Astrocyte of the spinal cord (primary cell): ENCODE data around the gene IL19.

Experiments
- DNase-seq: peaks from one replicate; pipeline ENCODE4 v3.0.0; 2011; ENCODE audit warnings: low read depth, low spot score
- H3K4me3 ChIP-seq: 2 replicates; pipeline ENCODE4 v1.5.1; 2011; ENCODE audit warnings: low read depth, mild to moderate bottlenecking, low read length, moderate library complexity
- in situ Hi-C: cut with HindIII; loops from 2 replicates; pipeline ENCODE4 v1.10.0; 2017; ENCODE audit warnings: low sequenced_read_pairs
- TF ChIP-seq, protein P1 (sequence below): IDR thresholded peaks from 2 replicates; pipeline ENCODE4 v1.5.1; 2012; ENCODE audit warnings: low read depth, mild to moderate bottlenecking, low read length, inconsistent platforms

IL19 gene

DNA sequence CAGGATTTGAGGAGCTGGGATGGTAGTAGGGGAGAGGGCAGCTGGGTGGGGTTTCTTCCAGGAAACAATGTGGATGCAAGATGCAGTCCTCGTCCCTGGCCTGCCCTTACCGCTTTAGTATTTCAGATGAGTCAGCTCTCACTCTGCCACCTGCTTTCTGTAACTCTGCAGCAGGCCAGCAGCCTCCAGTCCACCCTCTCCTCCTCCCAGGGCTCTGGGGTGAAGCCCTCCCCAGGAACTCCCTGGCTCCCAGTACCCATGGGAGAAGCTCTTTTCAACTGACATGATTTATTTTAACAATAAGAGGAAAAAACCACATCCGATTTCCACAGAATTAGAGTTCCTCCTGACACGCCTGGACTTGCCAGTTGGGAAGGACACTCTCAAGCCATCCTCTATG lies 55.8 kb downstream of the IL19 start:
- in situ Hi-C loops = no loop called here
- TF ChIP-seq, protein P1, sequence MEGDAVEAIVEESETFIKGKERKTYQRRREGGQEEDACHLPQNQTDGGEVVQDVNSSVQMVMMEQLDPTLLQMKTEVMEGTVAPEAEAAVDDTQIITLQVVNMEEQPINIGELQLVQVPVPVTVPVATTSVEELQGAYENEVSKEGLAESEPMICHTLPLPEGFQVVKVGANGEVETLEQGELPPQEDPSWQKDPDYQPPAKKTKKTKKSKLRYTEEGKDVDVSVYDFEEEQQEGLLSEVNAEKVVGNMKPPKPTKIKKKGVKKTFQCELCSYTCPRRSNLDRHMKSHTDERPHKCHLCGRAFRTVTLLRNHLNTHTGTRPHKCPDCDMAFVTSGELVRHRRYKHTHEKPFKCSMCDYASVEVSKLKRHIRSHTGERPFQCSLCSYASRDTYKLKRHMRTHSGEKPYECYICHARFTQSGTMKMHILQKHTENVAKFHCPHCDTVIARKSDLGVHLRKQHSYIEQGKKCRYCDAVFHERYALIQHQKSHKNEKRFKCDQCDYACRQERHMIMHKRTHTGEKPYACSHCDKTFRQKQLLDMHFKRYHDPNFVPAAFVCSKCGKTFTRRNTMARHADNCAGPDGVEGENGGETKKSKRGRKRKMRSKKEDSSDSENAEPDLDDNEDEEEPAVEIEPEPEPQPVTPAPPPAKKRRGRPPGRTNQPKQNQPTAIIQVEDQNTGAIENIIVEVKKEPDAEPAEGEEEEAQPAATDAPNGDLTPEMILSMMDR = no peak
- H3K4me3 ChIP-seq = no peak overlapping the region
- no peak for DNase-seq

DNA sequence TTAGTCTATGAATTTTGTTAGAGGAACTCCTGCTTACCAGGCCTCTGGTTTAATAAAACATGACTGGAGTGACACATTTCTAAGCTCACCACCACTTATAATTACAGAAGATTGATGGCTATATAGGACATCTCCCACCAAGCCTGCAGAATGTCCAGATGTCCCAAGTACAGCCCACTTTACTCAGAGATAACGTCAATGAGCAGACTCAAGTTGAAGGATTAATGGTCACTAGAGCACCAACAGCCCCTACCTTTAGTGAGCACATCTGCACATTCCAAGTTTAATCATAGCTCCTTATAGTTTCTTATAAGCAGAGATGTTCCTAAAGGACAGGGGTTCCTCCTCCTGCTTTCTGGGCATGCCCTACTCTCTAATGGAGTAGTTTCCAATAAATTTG lies 57.5 kb downstream of the IL19 start:
- TF ChIP-seq, protein P1 = no peak
- DNase-seq = no peak
- H3K4me3 ChIP-seq = no peak overlapping the region
- in situ Hi-C loops = no loop called here

DNA sequence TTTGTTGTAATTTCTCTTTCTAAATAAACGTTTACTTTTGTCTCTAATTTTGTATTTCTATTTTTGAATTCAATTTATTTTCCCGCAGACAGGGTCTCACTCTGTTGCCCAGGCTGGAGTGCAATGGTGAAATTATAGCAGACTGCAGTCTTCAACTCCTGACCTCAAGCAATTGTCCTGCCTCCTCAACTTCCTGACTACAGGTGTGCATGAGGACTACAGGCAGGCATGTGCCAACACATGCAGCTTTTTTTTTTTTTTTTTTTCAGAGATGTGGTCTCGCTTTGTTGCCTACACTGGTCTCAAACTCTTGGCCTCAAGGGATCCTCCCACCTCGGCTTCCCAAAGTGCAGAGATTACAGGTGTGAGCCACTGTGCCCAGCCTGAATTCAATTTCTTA lies 58.2 kb downstream of the IL19 start:
- TF ChIP-seq, protein P1 = no peak
- no peak for DNase-seq
- in situ Hi-C loops = no loop called here
- H3K4me3 ChIP-seq = no peak overlapping the region

DNA sequence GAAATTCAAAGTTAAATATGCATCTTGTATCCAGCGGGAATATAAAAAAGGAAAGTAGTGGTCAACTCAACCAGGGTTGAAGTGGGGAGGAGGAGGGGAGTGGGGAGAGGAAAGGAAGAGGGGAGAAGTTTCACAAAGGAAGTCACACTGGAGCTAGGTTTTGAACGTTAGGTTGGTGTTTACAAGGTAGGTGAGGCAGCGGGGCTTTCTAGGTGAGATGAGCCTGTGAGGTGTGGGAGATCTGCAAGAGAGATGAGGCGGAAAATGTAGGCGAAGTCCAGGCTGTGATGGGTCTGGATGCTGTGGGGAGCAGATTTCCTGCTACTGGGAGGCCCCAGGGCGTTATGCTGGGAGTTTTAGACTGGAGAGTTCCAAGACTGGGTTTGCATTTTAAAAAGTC lies 58.7 kb downstream of the IL19 start:
- no peak for DNase-seq
- TF ChIP-seq, protein P1 = no peak
- in situ Hi-C loops = no loop called here
- H3K4me3 ChIP-seq = no peak overlapping the region

DNA sequence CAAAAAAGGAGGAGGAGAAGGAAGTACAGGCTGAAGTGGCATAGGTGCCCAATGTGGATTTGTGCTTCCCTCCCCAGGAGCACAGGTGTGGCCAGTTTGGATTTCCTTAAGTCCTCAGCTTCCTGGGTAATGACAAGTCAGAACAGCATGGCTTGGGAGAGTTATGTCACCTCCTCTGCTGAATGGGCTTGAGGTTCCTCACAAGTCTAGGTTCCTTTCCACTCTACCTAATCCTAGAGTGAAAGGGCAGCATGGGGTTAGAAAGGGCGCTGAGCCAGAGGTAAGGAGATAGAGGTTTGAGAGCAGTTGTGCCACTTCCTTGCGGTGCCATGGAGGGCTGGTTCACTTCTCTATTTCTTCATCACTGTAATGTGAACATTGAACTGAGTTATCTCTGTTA lies 59.3 kb downstream of the IL19 start:
- in situ Hi-C loops = no loop called here
- H3K4me3 ChIP-seq = no peak overlapping the region
- TF ChIP-seq, protein P1 = no peak
- DNase-seq = no peak

DNA sequence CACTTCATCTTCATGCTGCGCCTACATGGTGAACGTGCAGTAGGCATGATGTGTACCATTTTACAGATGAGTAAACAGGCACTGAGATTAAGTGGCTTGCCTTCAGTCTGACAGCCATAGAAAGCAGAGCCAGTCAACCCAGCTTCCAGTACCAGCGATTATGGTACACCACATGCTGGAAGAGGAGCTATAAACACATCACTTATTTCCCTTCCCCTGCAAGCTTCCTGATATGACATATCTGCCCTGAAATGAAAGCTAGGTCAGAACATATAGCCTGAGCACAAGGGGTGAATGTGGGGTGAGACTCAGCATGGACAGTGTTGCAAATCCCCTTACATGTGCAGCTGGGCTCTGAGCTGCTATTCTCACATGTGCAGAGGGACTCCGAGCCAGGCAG lies 61.1 kb downstream of the IL19 start:
- TF ChIP-seq, protein P1 = no peak
- H3K4me3 ChIP-seq = no peak overlapping the region
- in situ Hi-C loops = no loop called here
- DNase-seq = no peak

DNA sequence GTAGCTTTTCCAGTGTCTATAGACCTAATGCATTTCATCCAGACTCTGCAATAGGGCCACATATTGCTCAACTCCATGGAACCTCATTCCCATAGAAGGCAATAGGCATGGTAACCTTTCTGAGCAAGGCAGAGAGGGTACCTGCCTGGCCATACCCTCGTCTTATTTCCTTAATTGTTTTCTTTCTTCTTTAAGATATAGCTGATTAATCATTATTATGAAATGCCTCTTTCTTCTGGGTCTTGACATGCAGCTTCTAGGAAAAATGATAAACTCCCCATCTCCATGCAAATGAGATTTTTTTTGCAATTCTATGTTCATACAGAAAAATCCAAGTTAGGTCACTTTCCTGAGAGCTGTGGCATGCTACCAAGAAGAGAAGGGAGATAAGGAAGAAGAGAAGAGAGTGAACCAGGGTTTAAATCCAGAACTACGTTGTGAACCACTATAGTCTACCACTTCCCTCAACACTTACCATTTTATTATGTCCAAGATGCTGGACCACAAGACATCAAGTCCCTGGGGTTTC lies 61.8 kb downstream of the IL19 start:
- in situ Hi-C loops = no loop called here
- no peak overlapping the region for H3K4me3 ChIP-seq

More for the DNA sequence above, 61.8 kb downstream of the IL19 start:
- TF ChIP-seq, protein P1 = no peak
- DNase-seq = no peak
